ENCODE data around the gene FGD6.

Gene FGD6

GRCh38 chr12:95230313-95230712 lies 13.0 kb upstream of the FGD6 start:
- H3K27ac ChIP-seq, result no peak overlapping the region
- TF ChIP-seq CTCF (IDR thresholded peaks at IDR 0.05), result no peak

DNA sequence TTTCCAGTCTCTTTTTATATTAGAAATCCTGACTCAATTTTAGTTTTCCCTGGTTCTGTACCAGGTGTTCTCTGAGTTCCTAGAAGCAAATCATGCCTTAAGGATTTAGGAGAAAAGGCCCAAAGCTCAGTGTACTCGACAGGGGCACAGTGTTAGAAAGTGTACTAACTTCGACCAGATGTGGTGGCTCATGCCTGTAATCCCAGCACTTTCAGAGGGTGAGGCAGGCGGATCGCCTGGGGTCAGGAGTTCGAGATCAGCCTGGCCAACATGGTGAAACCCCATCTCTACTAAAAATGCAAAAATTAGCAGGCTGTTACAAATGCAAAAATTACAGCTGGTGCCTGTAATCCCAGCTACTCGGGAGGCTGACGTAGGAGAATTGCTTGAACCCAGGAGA lies 12.4 kb upstream of the FGD6 start:
- Histone ChIP-seq H3K4me2 (ENCODE audit: low read length) (no peak overlapping the region), H3K9ac (no peak overlapping the region), H3K4me3 (ENCODE audit: low read depth, low read length) (no peak overlapping the region), H3K9me3 (ENCODE audit: control insufficient read depth, low read length) (no peaks in the 10 kb centered on the region), H3K36me3 (ENCODE audit: control insufficient read depth, insufficient read depth, low read length) (no peaks in the 10 kb centered on the region), H3K79me2 (peaks cover 45% of the 10 kb centered on the region), H2AFZ (no peak overlapping the region), H3K27me3 (ENCODE audit: control insufficient read depth, insufficient read depth, low read length) (no peaks in the 10 kb centered on the region), H3K4me1 (peaks cover under 1% of the 10 kb centered on the region), H3K27ac (no peak overlapping the region)
- TF ChIP-seq CTCF (IDR thresholded peaks at IDR 0.05), result no peak

More at GRCh38 chr12:95230313-95230712, 13.0 kb upstream of the FGD6 start:
- Histone ChIP-seq H3K9ac (no peak overlapping the region), H3K4me3 (ENCODE audit: low read depth, low read length) (no peak overlapping the region), H3K4me1 (no peaks in the 10 kb centered on the region), H3K79me2 (peaks cover 39% of the 10 kb centered on the region), H3K27me3 (ENCODE audit: control insufficient read depth, insufficient read depth, low read length) (no peaks in the 10 kb centered on the region), H2AFZ (no peak overlapping the region), H3K9me3 (ENCODE audit: control insufficient read depth, low read length) (no peaks in the 10 kb centered on the region), H3K4me2 (ENCODE audit: low read length) (no peak overlapping the region), H3K36me3 (ENCODE audit: control insufficient read depth, insufficient read depth, low read length) (no peaks in the 10 kb centered on the region)

DNA sequence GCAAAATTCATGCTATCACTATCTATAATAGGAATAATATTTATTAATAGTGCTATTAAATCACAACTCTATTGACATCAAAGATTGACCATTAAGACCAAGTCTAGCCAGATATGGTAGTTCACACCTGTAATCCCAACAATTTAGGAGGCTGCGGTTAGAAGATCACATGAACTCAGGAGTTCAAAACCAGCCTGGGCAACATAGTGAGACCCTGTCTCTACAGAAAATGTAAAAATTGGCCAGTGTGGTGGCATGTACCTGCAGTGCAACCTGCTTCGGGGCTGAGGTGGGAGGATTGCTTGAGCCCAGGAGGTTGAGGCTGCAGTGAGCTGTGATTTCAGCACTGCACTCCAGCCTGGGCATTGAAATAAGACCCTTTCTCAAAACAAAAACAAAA lies 11.3 kb upstream of the FGD6 start:
- Histone ChIP-seq H2AFZ (no peak overlapping the region), H3K4me2 (ENCODE audit: low read length) (no peak overlapping the region), H3K27me3 (ENCODE audit: control insufficient read depth, insufficient read depth, low read length) (no peaks in the 10 kb centered on the region), H3K27ac (no peak overlapping the region), H3K9me3 (ENCODE audit: control insufficient read depth, low read length) (no peaks in the 10 kb centered on the region), H3K79me2 (peaks cover 52% of the 10 kb centered on the region), H3K4me1 (peaks cover 4% of the 10 kb centered on the region), H3K4me3 (ENCODE audit: low read depth, low read length) (no peak overlapping the region), H3K9ac (no peak overlapping the region), H3K36me3 (ENCODE audit: control insufficient read depth, insufficient read depth, low read length) (no peaks in the 10 kb centered on the region)
- TF ChIP-seq CTCF (IDR thresholded peaks at IDR 0.05), result no peak

DNA sequence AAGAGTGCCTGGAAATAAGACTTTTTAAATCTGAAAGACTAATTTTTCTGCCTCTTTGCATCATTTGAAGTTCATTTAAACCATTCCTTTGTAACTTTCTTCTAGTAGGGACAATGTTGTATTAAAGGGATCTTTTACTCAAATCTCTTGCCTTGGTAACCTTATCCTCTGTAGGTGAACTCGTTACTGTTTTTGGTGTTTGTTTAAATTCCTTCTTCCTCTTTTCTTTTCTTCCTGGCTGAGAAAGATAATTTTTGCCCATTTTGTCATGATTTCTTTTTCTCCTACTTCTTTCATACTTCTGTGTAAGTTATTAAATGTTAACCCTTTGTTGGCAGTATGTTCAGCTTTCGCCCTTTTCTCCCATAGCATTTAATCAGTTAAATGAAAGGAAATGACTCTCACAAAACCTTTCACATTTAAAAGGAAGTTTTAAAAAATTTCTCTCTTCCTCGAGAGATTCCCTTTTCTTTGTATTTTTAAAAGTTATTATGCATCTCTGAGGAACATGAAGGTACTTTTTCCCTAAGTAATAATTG lies 10.6 kb upstream of the FGD6 start:
- Histone ChIP-seq H3K9ac (no peak overlapping the region), H3K27ac (no peak overlapping the region), H3K79me2 (peaks cover 51% of the 10 kb centered on the region), H3K4me1 (peaks cover 8% of the 10 kb centered on the region), H3K4me3 (ENCODE audit: low read depth, low read length) (no peak overlapping the region), H3K27me3 (ENCODE audit: control insufficient read depth, insufficient read depth, low read length) (no peaks in the 10 kb centered on the region), H3K4me2 (ENCODE audit: low read length) (no peak overlapping the region), H3K9me3 (ENCODE audit: control insufficient read depth, low read length) (no peaks in the 10 kb centered on the region), H3K36me3 (ENCODE audit: control insufficient read depth, insufficient read depth, low read length) (no peaks in the 10 kb centered on the region), H2AFZ (no peak overlapping the region)
- TF ChIP-seq CTCF (IDR thresholded peaks at IDR 0.05), result no peak

DNA sequence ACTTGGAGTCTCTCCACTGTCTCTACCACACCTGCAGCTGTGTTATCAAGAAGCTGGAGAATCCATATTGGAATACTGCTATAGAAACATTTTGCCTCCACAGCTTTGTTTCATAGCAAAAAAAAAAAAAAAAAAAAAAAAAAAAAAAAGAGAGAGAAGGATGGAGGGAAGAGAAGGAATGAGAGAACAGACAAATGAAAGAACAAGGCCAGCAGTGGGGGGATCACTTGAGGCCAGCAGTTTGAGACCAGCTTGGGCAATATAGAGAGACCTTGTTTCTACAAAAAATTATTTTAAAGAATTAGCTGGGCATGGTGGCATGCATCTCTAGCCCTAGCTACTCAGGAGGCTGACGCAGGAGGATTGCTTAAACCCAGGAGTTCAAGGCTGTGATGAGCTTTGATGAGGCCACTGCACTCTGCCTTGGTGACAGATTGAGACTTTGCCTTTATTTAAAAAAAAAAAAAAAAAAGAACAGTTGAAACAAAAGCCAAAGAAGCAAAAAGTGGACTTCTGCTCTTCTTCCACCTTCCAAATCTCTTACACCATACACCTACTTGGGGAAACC lies 8.5 kb upstream of the FGD6 start:
- Histone ChIP-seq H3K27me3 (ENCODE audit: control insufficient read depth, insufficient read depth, low read length) (no peaks in the 10 kb centered on the region), H3K9me3 (ENCODE audit: control insufficient read depth, low read length) (no peaks in the 10 kb centered on the region), H3K4me2 (ENCODE audit: low read length) (no peak overlapping the region), H3K36me3 (ENCODE audit: control insufficient read depth, insufficient read depth, low read length) (no peaks in the 10 kb centered on the region), H3K4me3 (ENCODE audit: low read depth, low read length) (no peak overlapping the region), H3K79me2 (peaks cover 55% of the 10 kb centered on the region), H2AFZ (no peak overlapping the region), H3K27ac (no peak overlapping the region), H3K4me1 (peaks cover 8% of the 10 kb centered on the region), H3K9ac (no peak overlapping the region)
- TF ChIP-seq CTCF (IDR thresholded peaks at IDR 0.05), result no peak

Measured in parathyroid adenoma (tissue), 2 donors.